SK-N-DZ (cell line): Measurements from ENCODE around the gene ZNF367.

Experiments used
- DNase-seq: peaks from one replicate; pipeline ENCODE4 v3.0.0-alpha.2; 2015; ENCODE audit warnings: low spot score

The ZNF367 gene

GRCh38 chr9:96436456-96437126 is 18.4 kb upstream of the ZNF367 start:
- DNase-seq: no peak

- no peak for DNase-seq
These were observed 17.9 kb upstream of the ZNF367 start for GRCh38 chr9:96436063-96436455.

GRCh38 chr9:96435345-96435744 is 17.2 kb upstream of the ZNF367 start:
- no peak for DNase-seq

- no peak for DNase-seq
These were observed 12.2 kb upstream of the ZNF367 start for GRCh38 chr9:96430377-96430776.

- no peak for DNase-seq
These were observed 11.6 kb upstream of the ZNF367 start for GRCh38 chr9:96429732-96430131.

GRCh38 chr9:96425500-96426169 is 7.5 kb upstream of the ZNF367 start:
- DNase-seq: no peak

- no peak for DNase-seq
These were observed 5.8 kb upstream of the ZNF367 start for GRCh38 chr9:96423985-96424336.

- no peak for DNase-seq
These were observed 5.3 kb upstream of the ZNF367 start for GRCh38 chr9:96423322-96423984.

- DNase-seq: no peak
These were observed 2.5 kb upstream of the ZNF367 start for GRCh38 chr9:96420468-96421219.

GRCh38 chr9:96419691-96419969 is 1.5 kb upstream of the ZNF367 start:
- DNase-seq: no peak

- DNase-seq: peak; percentile 74
These were observed 935 bp upstream of the ZNF367 start for GRCh38 chr9:96418920-96419690.

GRCh38 chr9:96417661-96418082 is 498 bp downstream of the ZNF367 start:
- no peak for DNase-seq

- DNase-seq: peak; percentile 78
These were observed 1.1 kb downstream of the ZNF367 start for GRCh38 chr9:96417051-96417586.

GRCh38 chr9:96413302-96414221 is 4.6 kb downstream of the ZNF367 start:
- DNase-seq: no peak

GRCh38 chr9:96412174-96412913 is 5.8 kb downstream of the ZNF367 start:
- no peak for DNase-seq

GRCh38 chr9:96411129-96411838 is 6.9 kb downstream of the ZNF367 start:
- DNase-seq: no peak

GRCh38 chr9:96408409-96409280 is 9.5 kb downstream of the ZNF367 start:
- DNase-seq: no peak
